Endothelial cell (in vitro differentiated cells): ENCODE results near the gene CENATAC. TPM values are rescaled to one million over a fixed set of nuclear protein-coding genes. Genes with fewer than 3 reads are reported as not detected.
A peak's percentile ranks its signal among the peaks of the same experiment; 100 is the strongest.
"Not testable (repeated sequence)": the region's sequence is repeated elsewhere in the genome, so short reads cannot be mapped to it uniquely, and the experiment has no call there.

Experiments
- DNase-seq: peaks from one replicate; pipeline ENCODE4 v3.0.0; 2021; ENCODE audit warnings: low spot score
- H3K27ac Mint-ChIP-seq: one replicate; pipeline ENCODE4 v1.8.0; 2021; ENCODE audit warnings: mixed read lengths, inconsistent platforms; ENCODE audit not compliant: unreplicated experiment
- H3K27me3 Mint-ChIP-seq: one replicate; pipeline ENCODE4 v1.8.0; 2021; ENCODE audit warnings: mild to moderate bottlenecking, moderate library complexity, mixed read lengths, inconsistent platforms; ENCODE audit not compliant: unreplicated experiment
- H3K36me3 Mint-ChIP-seq: one replicate; pipeline ENCODE4 v1.8.0; 2021; ENCODE audit warnings: mild to moderate bottlenecking, low read depth, mixed read lengths, inconsistent platforms; ENCODE audit not compliant: unreplicated experiment
- H3K4me1 Mint-ChIP-seq: one replicate; pipeline ENCODE4 v1.8.0; 2021; ENCODE audit warnings: mild to moderate bottlenecking, mixed read lengths, inconsistent platforms; ENCODE audit not compliant: unreplicated experiment
- H3K4me3 Mint-ChIP-seq: one replicate; pipeline ENCODE4 v1.8.0; 2021; ENCODE audit warnings: mild to moderate bottlenecking, mixed read lengths, inconsistent platforms; ENCODE audit not compliant: unreplicated experiment
- H3K9me3 Mint-ChIP-seq: one replicate; pipeline ENCODE4 v1.8.0; 2021; ENCODE audit warnings: mixed read lengths, inconsistent platforms; ENCODE audit not compliant: unreplicated experiment
- long read RNA-seq: library from polyadenylated mRNA; unstranded; transcript quantifications from one replicate; pipeline ENCODE4 v2.0.0, GENCODE V29; 2020; ENCODE audit not compliant: unreplicated experiment
- total RNA-seq: library from RNA; stranded (reverse); fragmentation: NEBNext Ultra II Directional; extraction: Animal tissue kit (Norgen Biotek cat#: 25700); gene quantifications from one replicate; pipeline ENCODE4 v1.2.1, GENCODE V29; 2021; ENCODE audit not compliant: unreplicated experiment
- TF ChIP-seq, protein P1 (sequence below): fragments of 200-600 bp; sonication (generic); IDR thresholded peaks from one replicate; pipeline ENCODE4 v1.5.0; 2021; ENCODE audit warnings: antibody characterized with exemption; ENCODE audit not compliant: unreplicated experiment

Gene CENATAC, protein sequence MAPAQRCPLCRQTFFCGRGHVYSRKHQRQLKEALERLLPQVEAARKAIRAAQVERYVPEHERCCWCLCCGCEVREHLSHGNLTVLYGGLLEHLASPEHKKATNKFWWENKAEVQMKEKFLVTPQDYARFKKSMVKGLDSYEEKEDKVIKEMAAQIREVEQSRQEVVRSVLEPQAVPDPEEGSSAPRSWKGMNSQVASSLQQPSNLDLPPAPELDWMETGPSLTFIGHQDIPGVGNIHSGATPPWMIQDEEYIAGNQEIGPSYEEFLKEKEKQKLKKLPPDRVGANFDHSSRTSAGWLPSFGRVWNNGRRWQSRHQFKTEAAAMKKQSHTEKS
- 34.7 TPM for total RNA-seq
- long read RNA-seq, partial matches to known transcripts = 0 of 4 reads
- long read RNA-seq, other reads (novel, unspliced or antisense) = 2 of 4 reads

DNA sequence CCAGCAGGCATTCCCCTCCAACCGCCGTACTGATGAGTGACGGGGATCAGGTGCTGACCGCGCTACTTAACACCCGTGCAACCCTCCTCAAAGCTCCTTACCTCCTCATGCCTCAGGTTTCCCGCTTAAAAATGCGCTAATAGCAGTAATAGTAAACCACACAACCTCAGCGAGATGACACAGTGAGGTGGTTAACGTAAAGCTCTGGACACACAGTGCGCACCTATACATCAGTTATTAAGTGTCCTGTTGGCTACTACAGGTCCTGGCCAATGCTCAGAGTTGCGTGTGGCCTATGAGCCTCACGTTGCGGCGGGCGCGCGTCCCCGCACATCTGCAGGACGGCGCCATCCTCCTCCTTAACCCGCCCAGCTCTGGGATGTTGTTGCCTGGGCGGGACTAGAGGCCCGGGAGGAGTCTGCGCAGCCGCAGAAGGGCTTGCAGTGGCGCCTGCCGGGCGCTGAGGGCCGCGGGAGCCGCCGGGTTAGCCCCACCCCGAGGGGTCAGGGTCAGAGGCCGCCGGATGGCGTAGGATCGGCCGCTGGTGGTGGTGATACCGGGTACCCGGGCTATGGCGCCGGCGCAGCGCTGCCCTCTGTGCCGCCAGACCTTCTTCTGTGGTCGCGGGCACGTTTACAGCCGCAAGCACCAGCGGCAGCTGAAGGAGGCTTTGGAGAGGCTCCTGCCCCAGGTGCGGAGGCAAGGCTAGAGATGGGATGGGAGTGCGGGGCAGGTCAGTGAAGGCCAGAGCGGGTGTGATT is at the start of gene CENATAC:
TSS of gene CENATAC (plus strand) at position 512 of the 761 bp plus-strand sequence. CDS start at position 572, 60 bp downstream.
- peak; percentile 91 for DNase-seq
- no peaks in the 10 kb centered on the region for H3K36me3 Mint-ChIP-seq
- no peaks in the 10 kb centered on the region for H3K9me3 Mint-ChIP-seq
- peaks cover 21% of the 10 kb centered on the region for H3K4me1 Mint-ChIP-seq
- TF ChIP-seq, protein P1, sequence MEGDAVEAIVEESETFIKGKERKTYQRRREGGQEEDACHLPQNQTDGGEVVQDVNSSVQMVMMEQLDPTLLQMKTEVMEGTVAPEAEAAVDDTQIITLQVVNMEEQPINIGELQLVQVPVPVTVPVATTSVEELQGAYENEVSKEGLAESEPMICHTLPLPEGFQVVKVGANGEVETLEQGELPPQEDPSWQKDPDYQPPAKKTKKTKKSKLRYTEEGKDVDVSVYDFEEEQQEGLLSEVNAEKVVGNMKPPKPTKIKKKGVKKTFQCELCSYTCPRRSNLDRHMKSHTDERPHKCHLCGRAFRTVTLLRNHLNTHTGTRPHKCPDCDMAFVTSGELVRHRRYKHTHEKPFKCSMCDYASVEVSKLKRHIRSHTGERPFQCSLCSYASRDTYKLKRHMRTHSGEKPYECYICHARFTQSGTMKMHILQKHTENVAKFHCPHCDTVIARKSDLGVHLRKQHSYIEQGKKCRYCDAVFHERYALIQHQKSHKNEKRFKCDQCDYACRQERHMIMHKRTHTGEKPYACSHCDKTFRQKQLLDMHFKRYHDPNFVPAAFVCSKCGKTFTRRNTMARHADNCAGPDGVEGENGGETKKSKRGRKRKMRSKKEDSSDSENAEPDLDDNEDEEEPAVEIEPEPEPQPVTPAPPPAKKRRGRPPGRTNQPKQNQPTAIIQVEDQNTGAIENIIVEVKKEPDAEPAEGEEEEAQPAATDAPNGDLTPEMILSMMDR = no peak
- peaks cover 7% of the 10 kb centered on the region for H3K27me3 Mint-ChIP-seq
- peak within 1 kb of the TSS; percentile 24 for H3K27ac Mint-ChIP-seq
- H3K4me3 Mint-ChIP-seq = peak within 1 kb of the TSS; percentile 98

DNA sequence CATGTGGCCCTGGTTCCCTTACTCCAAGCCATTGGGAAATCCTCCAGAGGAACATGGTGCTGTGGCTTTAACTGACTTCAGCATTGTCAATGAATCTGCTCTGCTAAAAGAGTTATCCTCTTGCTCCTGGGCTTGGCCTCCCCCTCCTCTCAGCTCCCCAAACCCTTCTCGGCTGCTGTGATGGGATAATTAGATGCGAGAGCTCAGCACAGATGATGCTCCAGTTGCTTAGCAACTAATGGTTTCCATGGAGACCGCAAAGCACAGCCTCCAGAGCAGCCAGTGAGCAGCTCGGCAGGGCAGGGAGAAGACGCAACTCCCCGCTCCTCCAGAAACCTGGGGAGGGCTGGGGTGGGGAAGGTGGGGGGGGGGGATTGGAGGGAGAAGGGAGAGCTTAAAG is 44.7 kb upstream of the CENATAC start:
- Mint-ChIP-seq H3K27me3 (peaks cover 2% of the 10 kb centered on the region), H3K4me1 (no peaks in the 10 kb centered on the region), H3K27ac (no peak overlapping the region), H3K4me3 (no peak overlapping the region), H3K36me3 (no peaks in the 10 kb centered on the region), H3K9me3 (no peaks in the 10 kb centered on the region)
- DNase-seq = peak; percentile 34
- TF ChIP-seq, protein P1 = no peak

DNA sequence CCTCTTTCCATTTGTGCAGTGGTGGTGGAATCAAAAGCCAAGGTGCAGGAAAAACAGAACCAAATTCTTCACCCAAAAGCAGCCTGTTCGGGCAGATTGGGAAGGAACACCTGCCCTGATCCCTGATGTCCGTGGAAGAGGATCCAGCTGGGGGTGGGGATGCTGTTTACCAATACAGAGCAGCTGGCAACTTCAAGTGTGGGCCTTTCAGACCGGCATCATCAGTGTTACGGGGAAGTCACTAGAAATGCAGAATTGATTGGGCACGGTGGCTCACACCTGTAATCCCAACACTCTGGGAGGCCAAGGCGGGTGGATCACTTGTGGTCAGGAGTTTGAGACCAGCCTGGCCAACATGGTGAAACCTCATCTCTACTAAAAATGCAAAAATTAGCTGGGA is 44.0 kb upstream of the CENATAC start:
- not testable (repeated sequence) for H3K4me3 Mint-ChIP-seq, H3K36me3 Mint-ChIP-seq, H3K27ac Mint-ChIP-seq, H3K4me1 Mint-ChIP-seq, H3K9me3 Mint-ChIP-seq, DNase-seq, H3K27me3 Mint-ChIP-seq

DNA sequence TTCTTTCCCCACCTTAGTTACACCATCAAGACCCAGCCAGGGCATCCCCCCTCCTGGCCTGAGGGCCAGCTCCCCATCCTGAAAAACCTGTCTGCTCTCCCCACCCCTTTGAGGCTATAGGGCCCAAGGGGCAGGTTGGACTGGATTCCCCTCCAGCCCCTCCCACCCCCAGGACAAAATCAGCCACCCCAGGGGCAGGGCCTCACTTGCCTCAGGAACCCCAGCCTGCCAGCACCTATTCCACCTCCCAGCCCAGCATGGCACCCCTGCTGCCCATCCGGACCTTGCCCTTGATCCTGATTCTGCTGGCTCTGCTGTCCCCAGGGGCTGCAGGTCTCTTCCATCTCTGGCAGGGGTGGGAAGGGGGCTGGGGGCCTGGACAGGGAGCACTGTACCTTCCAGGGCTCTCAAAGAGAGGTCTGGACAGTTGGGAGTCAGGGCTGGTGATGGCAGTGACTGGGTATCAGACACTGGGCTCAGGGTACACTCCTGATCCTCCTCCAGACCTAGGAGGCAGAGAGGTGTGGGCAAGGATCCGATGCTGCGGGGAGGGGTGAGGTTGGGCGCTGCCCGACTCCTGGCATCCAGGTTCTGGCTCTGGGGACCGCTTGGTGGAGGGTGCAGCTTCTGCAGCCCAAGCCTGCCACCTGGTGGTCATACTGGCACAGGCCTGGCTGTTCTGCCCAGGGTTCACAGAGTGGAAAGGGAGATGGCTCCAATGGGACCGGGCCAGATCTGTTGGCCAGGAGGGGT is 41.7 kb upstream of the CENATAC start, which contains the start of gene UPK2:
TSS of gene UPK2 (plus strand) at position 205 of the 753 bp plus-strand sequence. CDS start at position 258, 53 bp downstream.
- Mint-ChIP-seq H3K4me3 (no peak within 1 kb of the TSS), H3K4me1 (no peaks in the 10 kb centered on the region), H3K27ac (no peak within 1 kb of the TSS), H3K9me3 (no peaks in the 10 kb centered on the region), H3K27me3 (peaks cover 2% of the 10 kb centered on the region), H3K36me3 (no peaks in the 10 kb centered on the region)
- TF ChIP-seq, protein P1 = peak; percentile 87
- peak; percentile 93 for DNase-seq

DNA sequence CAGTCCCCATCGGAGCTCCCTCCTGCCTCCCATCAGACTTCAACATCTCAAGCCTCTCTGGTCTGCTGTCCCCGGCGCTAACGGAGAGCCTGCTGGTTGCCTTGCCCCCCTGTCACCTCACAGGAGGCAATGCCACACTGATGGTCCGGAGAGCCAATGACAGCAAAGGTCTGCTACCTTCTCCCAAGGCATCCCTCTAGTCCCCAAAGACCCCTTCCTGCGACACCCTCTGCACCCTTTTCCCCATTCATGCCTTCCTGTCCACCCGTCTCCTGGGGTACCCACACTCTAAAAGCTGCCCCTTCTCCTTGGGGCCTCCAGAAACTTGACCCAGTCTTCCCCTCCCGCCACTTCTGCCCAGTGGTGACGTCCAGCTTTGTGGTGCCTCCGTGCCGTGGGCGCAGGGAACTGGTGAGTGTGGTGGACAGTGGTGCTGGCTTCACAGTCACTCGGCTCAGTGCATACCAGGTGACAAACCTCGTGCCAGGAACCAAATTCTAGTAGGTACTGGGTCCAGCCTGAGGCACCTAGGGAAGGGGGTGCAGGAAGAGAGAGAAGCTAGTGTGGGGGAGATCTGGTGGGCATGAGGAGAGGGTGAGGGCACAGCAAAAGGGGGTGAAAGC is 41.0 kb upstream of the CENATAC start:
- Mint-ChIP-seq H3K36me3 (no peaks in the 10 kb centered on the region), H3K4me1 (no peaks in the 10 kb centered on the region), H3K27me3 (peaks cover 2% of the 10 kb centered on the region), H3K27ac (no peak overlapping the region), H3K9me3 (no peaks in the 10 kb centered on the region), H3K4me3 (no peak overlapping the region)
- TF ChIP-seq, protein P1 = no peak
- no peak for DNase-seq
